Middle frontal gyrus (tissue), 1 donor: ENCODE data around the gene HHIPL1.
A peak's percentile ranks its signal among the peaks of the same experiment; 100 is the strongest.

Experiments used
- DNase-seq: peaks from one replicate; pipeline ENCODE4 v3.0.0-alpha.2; 2015; ENCODE audit warnings: low spot score; ENCODE audit errors: extremely low spot score

The HHIPL1 gene

DNA sequence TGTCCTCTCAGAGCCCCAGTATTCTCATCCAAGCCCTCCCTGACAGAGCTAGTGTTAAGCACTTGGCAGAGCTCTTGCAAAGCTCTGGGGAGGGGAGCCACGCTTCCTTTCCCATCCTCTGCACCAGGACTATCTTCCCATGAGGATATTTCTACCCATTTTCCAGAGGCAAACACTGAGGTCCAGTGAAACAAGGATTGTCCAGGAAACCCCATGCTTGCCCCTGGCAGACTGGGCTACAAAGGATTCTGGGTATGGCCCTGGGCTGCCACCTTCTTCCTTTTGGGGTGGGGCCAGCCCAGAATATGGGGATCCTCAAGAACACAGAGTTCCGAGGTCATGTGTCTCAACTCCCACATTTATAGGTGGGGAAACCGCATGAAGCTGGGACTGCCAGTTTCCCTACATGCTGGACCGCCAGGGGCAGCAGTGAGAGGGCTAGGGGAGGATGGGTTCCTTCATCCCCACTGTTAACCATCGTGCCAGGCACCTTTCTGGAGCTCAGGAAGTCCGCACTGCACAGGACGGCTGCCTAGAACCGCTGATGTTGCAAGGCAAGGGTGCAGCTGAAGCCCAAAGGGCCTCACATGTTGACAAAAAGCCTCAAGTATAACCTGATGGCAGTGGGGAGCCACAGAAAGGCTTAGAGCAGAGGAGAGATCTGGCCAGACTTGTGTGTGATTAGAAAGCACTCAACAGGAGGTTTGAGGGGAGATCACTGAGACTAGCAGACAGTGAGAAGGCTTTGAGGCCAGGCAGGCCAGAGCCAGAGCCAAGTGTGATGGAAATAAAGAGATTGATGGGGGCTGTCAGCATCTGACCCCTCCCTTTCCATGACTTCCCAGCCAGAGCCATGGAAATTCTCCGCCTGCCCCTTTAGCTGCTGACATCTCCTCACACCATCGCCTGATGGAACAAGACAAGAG lies 35.4 kb upstream of the HHIPL1 start:
- DNase-seq: no peak

DNA sequence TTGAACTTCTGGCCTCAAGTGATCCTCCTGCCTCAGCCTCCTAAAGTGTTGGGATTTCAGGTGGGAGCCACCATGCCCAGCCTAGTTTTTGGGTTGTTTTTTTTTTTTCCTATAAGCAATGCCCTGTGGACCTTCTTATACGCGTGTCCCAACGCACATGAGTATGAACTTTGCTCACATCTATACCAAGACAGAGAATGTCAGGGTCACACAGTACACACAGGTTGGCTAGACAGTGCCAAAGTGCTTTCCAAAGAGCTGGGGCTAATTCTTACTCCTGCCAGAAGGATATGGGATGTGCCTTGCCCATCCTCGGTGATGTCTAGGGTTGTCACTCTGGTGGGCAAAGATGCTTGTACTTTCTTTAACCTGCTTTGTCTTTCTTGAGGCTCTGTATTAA lies 33.3 kb upstream of the HHIPL1 start:
- DNase-seq: no peak

DNA sequence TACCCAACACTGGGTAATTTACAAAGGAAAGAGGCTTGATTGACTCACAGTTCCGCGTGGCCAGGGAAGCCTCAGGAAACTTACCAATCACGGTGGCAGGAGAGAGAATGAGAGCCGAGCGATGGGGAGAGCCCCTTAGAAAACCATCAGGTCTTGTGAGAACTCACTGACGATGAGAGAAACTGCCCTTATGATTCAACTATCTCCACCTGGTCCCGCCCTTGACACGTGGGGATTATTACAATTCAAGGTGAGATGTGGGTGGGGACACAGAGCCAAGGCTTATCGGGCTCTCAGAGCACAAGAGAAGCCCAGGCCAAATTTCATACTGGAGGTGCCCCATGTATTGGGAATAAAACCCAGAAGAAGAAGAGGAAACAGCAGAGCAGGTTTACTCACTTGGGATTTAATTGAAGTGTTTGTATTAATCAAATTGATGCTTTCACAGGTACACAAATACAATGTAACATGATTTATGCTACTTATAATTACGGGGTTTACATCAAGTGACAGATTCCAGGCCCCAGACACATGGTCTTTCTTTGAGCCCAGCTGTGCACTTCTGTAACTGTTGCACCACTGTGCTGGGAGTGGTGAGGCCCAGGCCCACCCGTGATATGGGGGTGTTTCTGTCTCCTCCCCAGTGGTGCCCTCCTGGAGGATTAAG lies 32.7 kb upstream of the HHIPL1 start:
- no peak for DNase-seq

DNA sequence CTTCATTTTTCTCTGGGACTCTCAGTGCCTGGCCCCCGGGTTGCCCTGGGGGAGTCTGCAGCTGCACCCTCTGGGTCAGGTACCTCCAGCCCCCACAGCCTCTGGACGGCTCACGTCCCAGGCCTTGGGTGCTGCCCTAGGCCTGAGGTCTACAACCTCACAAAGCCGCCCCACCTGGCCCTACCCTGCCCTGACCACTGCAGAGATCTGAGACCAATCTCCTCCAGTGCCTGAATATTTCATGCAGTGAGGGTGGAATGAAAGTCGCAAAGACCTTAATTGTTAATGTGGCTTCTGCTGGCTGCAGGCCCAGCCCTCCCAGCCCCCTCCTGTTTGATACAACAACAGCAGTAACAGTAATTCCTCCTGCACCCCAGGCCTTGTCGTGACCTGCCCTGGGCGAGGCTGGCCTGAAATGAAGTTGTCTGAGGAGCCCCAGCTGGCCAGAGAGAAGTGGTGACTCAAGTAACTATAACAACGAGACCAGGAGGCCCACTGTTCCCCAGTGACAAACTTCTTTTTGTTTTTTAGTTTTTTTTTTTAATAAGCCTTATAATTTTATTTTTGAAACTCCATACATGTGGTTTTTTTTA lies 32.1 kb upstream of the HHIPL1 start:
- DNase-seq: no peak

DNA sequence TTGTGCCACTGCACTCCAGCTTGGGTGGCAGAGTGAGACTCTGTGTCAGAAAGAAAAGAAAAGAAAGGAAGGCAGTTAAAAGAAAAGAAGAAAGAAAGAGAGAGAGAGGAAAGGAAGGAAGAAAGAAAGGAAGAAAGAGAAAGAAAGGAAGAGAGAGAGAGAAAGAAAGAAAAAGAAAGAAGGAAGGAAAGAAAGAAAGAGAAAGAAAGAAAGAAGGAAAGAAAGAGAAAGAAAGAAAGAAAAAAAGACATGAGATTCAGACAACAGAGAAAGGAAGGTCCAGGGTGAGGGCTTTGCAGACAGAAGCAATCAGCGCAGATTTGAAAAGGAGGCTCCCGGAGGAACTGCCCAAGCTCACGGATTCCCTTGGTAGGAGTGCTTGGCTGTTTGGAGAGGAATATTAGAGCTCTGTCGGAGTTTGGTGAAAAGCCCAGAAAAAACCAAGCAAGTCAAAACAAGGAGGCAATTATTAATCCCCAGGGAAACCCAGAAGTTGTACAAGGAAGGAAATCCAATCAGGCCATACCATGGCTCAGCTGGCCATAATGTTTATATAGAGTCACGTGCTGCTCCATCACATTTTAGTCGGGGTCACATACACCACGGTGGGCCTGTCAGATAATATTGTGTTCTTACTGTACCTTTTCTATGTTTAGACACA lies 29.3 kb upstream of the HHIPL1 start:
- no peak for DNase-seq

DNA sequence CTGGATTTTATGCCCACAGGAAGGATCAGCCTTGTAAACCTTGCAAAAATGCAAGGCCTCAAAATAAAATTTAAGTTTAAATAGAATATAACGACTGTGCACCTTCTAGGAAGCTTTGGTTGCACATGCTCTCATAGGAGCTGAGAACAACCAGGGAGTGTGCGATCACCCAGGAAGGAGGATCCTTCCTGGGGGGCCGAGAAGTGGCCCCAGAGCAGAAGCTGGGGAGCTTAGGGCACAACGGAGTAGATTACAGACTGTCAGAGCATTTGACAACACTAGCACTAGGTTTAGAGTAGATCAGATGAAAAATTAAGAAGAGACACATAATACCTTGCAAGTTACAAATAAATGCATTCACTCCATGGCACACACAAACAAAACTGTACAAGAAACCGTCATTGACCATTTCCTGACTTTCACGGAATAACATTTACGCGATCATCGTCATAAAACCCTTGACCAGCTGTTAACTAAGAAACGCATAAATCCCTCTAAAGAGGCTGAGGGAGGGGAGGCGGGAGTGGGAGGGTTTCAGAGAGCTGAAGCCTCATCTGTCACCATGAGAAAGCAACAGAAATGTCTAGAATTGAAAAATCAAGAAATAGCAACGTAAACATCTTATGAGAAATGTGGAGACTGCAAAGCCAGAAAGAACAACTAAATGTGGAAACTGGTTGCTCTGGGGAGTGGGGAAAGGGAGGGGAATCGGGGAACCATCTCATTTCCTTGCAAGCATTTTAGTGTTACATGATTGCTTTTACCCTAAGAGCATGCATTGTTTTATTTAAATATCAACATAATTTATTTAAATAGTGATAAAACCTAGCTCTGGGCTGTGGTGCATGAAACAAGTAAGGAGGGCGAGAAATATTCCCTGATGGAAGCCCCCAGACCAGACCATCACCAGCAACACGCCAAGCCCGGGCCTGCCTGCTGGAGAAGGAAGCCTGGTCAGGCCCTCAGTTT lies 27.8 kb upstream of the HHIPL1 start:
- DNase-seq: no peak

DNA sequence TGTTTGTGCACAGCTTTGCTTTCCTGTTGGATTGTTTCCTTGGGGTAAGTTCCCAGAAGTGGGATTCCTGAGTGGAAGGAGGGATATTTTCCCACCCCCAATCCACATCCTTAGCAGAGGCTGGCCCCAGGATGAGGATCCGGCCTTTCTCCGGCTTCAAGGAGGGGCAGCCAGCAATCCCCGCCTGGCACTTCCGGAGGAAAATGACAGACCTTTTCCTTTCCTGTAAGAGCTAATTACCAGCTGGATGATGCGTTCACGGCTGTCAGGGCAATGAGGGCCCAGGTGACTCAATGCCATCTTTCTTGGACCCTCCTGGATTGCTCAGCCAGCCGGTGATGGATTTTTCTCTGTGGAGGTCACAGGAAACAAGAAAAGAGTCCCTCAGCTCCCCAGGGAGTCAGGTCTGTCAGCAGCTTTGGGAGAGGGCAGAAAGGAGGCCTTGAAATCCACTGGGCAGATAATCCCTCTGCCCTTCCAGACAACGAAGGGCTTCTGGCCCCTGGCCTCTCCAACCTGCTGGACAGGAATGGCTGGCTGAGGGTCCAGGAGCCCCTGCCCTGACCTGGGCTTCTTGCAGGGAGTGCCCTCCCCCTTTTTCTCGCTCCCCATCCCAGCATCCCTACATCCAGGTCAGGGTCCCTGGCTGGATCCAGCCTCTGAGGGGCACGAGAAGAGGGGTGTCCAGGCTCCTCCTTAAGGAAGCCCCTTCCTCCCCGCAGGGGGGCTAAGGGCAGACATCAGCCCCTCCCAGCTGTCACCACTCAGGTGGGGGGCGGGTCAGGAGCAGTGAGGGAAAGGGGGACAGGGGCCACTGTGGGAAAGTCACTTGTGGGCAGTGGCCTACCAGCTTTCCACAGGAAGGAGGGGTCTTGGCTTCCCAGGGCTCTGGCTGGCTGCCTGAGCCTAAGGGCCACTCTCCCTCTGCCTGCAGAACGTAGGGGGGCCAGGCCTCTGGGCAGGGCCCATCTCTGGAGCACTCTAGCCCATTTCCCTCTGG lies 24.8 kb upstream of the HHIPL1 start:
- no peak for DNase-seq

DNA sequence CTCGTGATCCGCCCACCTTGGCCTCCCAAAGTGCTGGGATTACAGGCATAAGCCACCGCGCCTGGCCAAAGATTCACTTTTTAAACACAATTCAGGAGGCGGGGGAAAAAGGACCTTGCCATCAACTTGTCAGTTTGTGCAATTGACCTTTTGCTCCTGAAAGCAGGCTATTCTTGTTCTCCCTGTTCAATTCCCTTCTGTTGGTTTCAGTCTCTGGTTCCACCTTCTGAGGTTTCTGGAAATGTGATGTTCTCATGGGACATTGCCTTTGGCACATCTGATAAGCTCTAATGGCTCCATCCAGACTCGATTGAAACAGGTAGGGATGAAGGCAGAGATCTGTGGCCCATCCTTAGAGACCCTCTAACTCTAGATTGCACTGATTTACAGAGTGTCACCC lies 23.0 kb upstream of the HHIPL1 start:
- no peak for DNase-seq

DNA sequence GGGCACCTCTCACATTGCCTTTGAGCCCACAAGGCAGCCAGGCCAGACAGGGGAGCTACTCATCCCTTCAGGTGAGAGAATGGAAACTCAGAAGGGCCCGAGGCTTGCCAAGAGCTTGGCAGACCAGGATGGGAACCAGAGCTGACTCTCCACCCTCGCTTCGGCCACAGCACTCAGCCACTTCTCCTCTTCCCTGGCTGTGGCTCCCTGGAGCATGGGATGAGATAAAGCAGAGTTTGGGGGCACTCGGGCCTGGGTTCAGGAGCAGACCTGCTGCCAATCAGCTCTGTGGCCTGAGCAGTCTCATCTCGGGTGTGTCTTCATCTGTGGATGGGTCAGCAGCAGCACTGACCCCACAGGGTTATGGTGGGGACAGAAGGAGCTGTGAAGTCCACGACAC lies 20.9 kb upstream of the HHIPL1 start:
- DNase-seq: no peak

DNA sequence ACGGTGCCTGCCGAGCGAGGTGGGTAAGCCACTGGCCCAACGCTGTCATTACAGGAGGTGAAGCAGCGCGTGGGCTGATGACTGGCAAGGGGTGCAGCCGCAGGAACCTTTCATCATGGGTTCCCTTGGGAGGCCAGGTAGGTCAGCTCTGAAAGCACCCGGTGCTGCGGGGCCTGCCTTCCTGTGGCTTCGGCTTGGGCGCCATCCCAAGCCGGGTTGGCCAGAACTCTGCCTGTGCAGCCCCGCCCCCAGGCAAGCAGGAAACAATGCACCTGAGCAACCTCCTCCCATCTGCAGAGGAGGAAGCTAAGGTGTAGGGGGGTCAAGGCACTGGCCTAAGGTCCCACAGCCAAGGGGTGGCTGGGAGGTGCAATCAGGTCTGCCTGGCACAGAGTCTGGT lies 20.0 kb upstream of the HHIPL1 start:
- no peak for DNase-seq

DNA sequence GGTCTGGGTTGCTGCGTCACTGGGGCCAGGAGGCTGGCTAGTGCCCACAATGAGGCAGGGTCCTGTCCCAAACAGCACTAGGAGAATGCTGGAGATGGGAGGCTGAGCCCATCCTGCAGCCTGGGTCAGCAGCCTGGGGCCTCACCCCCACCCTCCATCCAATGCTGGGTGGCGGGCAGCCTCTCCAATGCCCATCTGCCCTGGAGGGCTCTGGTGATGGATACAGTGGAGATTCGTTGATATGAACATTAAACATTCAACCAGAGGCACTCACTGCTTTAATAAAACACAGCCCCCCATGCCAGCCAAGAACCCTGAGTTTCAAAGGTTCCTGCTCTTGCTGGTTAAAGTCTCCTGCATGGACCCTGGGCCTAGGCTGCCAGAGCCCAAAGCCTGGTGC lies 19.5 kb upstream of the HHIPL1 start:
- DNase-seq: no peak

DNA sequence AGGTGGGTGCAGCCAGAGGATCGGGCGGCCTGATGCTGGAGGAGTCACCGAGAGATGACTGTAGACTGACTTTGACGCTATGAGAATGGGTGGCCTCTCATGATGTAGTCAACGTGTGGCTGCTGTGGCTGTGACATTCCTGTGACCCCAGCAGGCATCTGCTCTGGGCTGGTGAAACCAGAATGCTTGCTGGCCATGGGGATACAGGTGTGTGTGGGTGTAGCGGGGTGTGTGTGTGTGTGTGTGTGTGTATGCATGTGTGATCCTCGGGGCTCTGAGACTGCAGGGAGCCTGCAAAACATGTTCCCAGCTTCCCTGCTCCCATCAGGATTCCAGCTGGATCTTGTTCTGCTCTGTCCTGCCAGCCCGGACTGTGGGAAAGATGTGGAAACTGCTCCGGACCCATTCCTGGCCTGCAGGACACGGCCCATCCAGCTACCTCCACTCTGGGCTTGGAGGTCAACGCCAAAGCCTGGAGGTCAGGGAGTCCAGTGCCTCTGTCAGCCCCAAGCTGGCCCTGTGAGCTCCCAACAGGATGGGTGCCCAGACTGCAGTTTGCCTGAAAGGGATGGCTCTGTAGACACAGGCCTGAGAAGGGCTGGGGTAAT lies 18.8 kb upstream of the HHIPL1 start:
- no peak for DNase-seq

DNA sequence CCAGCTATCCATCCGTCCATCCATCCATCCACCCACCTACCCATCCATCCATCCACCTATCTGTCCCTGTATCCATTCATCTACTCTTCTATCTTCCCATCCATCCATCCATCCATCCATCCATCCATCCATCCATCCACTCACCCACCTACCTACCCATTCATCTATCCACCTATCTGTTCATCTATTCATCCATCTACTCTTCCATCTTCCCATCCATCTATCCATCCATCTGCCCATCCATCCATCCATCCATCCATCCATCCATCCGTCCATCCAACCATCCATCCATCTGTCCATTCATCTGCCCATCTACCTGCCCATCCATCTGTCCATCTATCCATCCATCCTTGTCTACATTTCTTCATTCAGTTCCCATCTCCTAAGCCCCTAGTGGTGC lies 17.8 kb upstream of the HHIPL1 start:
- DNase-seq: no peak

DNA sequence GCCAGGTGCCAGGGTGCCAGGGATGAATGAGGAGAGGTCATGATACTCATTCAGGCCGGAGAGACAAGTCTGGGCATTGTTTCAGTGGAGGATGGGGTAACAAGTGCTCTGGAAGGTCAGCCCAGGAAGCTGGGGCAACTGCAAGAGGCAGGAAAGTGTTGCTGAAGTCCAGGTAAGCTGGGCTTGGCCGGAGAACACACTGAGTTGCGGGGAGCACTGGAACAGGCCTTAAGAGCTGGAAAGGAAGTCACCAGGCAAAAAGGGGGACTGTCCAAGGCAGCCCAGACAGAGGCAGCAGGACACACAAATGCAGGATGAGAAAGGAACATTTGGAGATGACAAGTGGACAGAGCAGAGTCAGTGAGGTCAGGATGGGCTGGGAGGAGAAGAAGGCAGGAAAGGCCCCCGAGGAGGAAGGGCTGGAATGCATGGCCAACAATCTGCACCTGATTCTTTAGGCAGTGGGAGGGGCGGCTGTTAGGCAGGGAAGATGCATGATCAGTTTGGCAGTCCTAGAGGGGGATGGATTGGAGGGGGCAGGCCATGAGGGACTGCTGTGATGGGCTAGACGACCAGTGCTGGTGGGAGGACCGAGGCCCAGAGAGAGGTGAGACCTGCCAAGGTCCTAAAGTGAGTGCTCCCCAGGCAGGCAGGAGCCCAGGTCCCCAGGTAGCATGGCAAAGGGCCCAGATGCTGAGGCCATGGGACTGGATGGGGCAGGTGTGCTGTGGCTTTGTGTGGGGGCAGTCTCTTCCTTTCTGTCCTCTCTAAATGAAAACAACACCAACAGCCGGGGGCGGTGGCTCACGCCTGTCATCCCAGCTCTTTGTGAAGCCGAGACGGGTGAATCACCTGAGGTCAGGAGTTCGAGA lies 17.2 kb upstream of the HHIPL1 start:
- DNase-seq: no peak

DNA sequence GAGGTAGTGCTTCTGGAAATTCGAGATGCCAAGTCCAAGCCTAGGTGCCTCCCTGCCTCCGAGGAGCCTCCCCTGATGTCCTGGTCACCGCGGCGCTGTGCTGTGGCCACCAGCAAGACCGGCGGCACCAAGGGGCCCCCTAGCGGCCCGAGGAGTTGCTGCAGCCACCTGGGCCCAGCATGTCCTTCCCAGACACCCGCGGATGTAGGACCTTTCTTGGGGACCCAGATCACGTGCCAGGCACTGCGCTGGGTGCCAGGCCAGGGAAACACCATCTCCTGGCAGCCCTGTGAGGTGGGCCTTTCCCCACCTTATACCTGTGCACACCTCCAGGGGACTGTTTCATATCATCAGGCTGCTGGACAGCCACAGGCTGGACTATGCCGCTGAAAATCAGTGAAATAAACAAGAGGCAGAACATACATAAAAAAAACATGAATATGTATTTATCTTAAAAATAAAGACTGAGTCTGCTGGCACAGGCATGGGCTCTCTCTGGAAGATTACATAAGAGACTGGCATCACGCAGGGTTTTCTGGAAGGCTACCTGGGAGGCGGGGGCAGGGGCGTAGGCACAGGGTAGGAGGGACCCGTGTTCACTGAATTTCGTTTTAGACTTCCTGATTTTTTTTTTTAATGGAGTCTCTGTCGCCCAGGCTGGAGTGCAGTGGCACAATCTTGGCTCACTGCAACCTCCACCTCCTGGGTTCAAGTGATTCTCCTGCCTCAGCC lies 15.9 kb upstream of the HHIPL1 start:
- DNase-seq: peak; percentile 36

DNA sequence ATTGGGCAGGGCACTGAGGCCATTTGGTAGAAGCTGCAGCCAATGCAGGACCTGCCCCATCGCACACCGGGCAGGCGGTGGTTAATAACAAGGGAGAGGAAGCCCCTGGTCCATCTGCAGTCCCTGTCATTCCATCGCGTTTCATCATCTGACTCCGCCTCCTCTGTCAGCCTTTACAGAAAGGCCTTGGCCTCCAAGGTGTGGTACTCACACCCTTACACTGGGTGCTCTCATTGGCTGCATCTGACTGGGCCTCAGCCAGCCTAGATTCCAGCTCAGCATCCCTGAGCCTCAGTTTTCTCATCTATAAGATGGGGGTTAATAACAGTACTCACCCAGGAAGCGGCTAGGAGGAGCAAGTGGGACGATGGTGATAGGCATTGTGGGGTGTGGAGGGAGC lies 14.7 kb upstream of the HHIPL1 start:
- no peak for DNase-seq

DNA sequence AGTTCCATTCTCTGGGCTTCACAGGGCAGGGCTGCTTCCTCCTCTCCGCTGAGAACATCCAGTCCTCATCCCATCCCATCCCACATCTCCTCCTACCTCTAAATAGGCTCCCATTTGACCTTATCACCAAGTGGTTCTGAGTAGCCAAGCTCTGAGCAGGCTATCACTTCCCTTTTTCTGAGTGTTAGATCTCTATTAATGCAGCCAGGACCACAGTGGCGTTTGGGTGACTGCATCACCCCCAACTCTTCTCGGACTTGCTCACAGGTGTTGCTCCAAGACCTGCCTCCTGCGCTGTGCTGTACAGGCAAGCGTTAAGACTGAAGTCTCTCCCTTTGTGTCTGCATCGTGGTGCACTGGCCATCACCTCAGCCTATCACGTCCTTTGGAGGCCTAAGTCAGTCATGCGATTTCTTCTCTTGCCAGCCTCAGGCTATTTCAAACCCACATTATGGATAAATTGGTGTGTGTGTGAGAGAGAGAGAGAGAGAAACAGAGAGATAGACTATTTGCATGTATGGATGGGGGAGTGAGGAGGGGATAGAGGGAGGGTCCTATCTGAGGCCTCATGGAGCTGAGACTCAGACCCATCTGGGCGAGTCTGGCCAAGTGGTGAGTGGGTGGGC lies 12.4 kb upstream of the HHIPL1 start:
- DNase-seq: no peak
